ENCODE data around the gene TTC28. TPM values are rescaled to one million over a fixed set of nuclear protein-coding genes. Genes with fewer than 3 reads are reported as not detected.

The TTC28 gene
- total RNA-seq, 1 experiment from 2014 or later: 0.12 TPM

GRCh38 chr22:28328756-28329155 is 350.9 kb downstream of the TTC28 start:
- H3K9ac ChIP-seq (ENCODE audit: low read length): no peak overlapping the region
- peaks cover 74% of the 10 kb centered on the region for H3K27me3 ChIP-seq (ENCODE audit: insufficient read depth, low read length)
- RAD21 ChIA-PET (ENCODE audit: low non-redundant PET in 1 of 2, low total read pairs in 2 of 2, uncharacterized antibody in 2 of 2, unreplicated experiment in 2 of 2): no interaction called here
- H3K36me3 ChIP-seq (ENCODE audit: control insufficient read depth in 1 of 2, insufficient read depth in 2 of 2, low read length in 2 of 2): no peaks in the 10 kb centered on the region
- DNase-seq (ENCODE audit: low read depth, low spot score) (no peak), ATAC-seq (no peak)
- no peak for TF ChIP-seq EZH2phosphoT487 (IDR thresholded peaks at IDR 0.05; ENCODE audit: borderline replicate concordance)
- no peak for TF ChIP-seq ZFX (IDR thresholded peaks at IDR 0.05)
- no peak for TF ChIP-seq CBX3 (IDR thresholded peaks at IDR 0.05; ENCODE audit: low read depth)
- no peak for TF ChIP-seq POLR2A (IDR thresholded peaks at IDR 0.05; ENCODE audit: borderline replicate concordance, extremely low read depth, insufficient read depth, insufficient read length)
- no peak for TF ChIP-seq ZBTB33 (IDR thresholded peaks at IDR 0.05; ENCODE audit: extremely low read depth, insufficient replicate concordance, low read length)
- TF ChIP-seq SRF (IDR thresholded peaks at IDR 0.05; ENCODE audit: low read depth): no peak
- no peak for TF ChIP-seq RAD21 (IDR thresholded peaks at IDR 0.05; ENCODE audit: low read depth)
- TF ChIP-seq TCF7L2 (IDR thresholded peaks at IDR 0.05; ENCODE audit: borderline replicate concordance, extremely low read depth, insufficient read depth, insufficient read length): no peak
- TF ChIP-seq SIN3A (IDR thresholded peaks at IDR 0.05; ENCODE audit: low read depth): no peak
- no peak for TF ChIP-seq REST (IDR thresholded peaks at IDR 0.05; ENCODE audit: low read depth)
- TF ChIP-seq YY1 (IDR thresholded peaks at IDR 0.05; ENCODE audit: extremely low read depth, insufficient replicate concordance, low read depth, low read length): no peak
- no peak for TF ChIP-seq SP1 (IDR thresholded peaks at IDR 0.05; ENCODE audit: low read depth)
- no peak for TF ChIP-seq CEBPB (IDR thresholded peaks at IDR 0.05; ENCODE audit: low read depth)
- TF ChIP-seq, protein P1, sequence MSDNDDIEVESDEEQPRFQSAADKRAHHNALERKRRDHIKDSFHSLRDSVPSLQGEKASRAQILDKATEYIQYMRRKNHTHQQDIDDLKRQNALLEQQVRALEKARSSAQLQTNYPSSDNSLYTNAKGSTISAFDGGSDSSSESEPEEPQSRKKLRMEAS (IDR thresholded peaks at IDR 0.05): no peak
- no TSS peak for BruUV-seq (replicated peaks)
- intact Hi-C loops (cut with micrococcal nuclease): no loop called here
- no peak overlapping the region for H3K4me2 ChIP-seq (ENCODE audit: low read length)
- H2AFZ ChIP-seq (ENCODE audit: low read depth, low read length, poor library complexity, severe bottlenecking): no peak overlapping the region
- H3K4me1 ChIP-seq (ENCODE audit: control insufficient read depth in 1 of 2, insufficient read depth in 2 of 2, low read length in 2 of 2): no peaks in the 10 kb centered on the region
- CTCF ChIA-PET: no interaction called here
- no peaks in the 10 kb centered on the region for H3K79me2 ChIP-seq (ENCODE audit: insufficient read depth, low read length)
- no peak overlapping the region for H3K27ac ChIP-seq (ENCODE audit: low read depth, low read length)
- POLR2A ChIA-PET: no interaction called here
- no peaks in the 10 kb centered on the region for H3K9me2 ChIP-seq (ENCODE audit: insufficient read depth)
- no peaks in the 10 kb centered on the region; the same call in 1 of the 2 replicates for H4K20me1 ChIP-seq (ENCODE audit: insufficient read depth)
- H3K9me3 ChIP-seq (ENCODE audit: control insufficient read depth in 1 of 2, insufficient read depth in 1 of 2, low read depth in 1 of 2, low read length in 2 of 2): no peaks in the 10 kb centered on the region
- no peak overlapping the region for H3K4me3 ChIP-seq (replicated peaks in 1 of 2; ENCODE audit: low read depth in 1 of 2, low read length in 2 of 2)
